Astrocyte of the cerebellum (primary cell): Measurements from ENCODE around the gene STOX1.

ENCODE experiments used
- DNase-seq: peaks from one replicate; pipeline ENCODE4 v3.0.0-alpha.2; 2011; ENCODE audit warnings: low read depth
- H3K4me3 ChIP-seq: 2 replicates; pipeline ENCODE4 v1.5.1; 2011; ENCODE audit warnings: mild to moderate bottlenecking, low read depth, low read length, moderate library complexity
- in situ Hi-C: cut with HindIII; loops from 2 replicates; pipeline ENCODE4 v1.10.0; 2017; ENCODE audit warnings: low sequenced_read_pairs
- TF ChIP-seq, protein P1 (sequence below): IDR thresholded peaks from 2 replicates; pipeline ENCODE4 v1.5.1; 2012; ENCODE audit warnings: low read length, low read depth, moderate library complexity, mild to moderate bottlenecking; ENCODE audit errors: missing control alignments

The STOX1 gene, protein sequence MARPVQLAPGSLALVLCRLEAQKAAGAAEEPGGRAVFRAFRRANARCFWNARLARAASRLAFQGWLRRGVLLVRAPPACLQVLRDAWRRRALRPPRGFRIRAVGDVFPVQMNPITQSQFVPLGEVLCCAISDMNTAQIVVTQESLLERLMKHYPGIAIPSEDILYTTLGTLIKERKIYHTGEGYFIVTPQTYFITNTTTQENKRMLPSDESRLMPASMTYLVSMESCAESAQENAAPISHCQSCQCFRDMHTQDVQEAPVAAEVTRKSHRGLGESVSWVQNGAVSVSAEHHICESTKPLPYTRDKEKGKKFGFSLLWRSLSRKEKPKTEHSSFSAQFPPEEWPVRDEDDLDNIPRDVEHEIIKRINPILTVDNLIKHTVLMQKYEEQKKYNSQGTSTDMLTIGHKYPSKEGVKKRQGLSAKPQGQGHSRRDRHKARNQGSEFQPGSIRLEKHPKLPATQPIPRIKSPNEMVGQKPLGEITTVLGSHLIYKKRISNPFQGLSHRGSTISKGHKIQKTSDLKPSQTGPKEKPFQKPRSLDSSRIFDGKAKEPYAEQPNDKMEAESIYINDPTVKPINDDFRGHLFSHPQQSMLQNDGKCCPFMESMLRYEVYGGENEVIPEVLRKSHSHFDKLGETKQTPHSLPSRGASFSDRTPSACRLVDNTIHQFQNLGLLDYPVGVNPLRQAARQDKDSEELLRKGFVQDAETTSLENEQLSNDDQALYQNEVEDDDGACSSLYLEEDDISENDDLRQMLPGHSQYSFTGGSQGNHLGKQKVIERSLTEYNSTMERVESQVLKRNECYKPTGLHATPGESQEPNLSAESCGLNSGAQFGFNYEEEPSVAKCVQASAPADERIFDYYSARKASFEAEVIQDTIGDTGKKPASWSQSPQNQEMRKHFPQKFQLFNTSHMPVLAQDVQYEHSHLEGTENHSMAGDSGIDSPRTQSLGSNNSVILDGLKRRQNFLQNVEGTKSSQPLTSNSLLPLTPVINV

DNA sequence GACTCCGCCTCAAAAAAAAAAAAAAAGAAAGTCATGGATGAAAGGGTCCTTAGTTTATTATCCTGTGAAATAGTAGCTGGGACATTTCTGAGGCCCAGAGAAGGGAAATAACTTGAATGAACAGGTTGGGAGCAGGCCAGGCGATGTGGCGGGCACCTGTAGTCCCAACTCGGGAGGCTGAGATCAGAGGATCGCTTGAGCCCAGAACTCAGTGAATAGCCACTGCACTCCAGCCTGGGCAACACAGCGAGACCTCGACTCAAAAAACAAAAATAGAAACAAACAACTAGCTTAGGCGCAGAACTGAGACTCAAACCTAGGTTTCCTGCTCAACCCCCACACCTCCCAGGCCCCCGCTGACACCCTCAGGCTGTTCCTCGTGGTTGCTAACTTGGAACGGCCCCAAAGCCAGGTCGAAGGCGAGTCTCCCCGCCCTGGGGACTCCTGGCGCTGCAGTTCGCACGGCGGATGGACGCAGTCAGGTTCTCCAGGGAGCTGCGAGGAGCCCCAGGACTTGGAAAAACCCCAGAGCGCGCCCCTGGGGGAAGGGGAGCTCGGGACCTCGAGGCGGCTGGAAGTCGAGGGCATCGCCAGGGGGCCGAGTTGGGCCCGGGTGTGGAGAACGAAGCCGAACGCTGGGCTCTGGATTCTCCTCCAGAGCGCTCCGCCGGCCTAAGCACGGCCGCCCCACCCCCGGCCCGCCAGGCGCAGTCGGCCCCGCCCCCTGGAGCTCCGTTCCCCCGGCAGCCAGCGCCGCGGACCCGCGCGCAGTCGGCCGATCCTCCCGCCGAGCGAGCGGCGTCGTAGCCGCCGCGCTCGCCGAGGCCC lies at the start of gene STOX1:
Gene STOX1 (plus strand): TSS at position 768 of the 828 bp plus-strand sequence. CDS start 93 bp downstream, outside the sequence.
- TF ChIP-seq, protein P1, sequence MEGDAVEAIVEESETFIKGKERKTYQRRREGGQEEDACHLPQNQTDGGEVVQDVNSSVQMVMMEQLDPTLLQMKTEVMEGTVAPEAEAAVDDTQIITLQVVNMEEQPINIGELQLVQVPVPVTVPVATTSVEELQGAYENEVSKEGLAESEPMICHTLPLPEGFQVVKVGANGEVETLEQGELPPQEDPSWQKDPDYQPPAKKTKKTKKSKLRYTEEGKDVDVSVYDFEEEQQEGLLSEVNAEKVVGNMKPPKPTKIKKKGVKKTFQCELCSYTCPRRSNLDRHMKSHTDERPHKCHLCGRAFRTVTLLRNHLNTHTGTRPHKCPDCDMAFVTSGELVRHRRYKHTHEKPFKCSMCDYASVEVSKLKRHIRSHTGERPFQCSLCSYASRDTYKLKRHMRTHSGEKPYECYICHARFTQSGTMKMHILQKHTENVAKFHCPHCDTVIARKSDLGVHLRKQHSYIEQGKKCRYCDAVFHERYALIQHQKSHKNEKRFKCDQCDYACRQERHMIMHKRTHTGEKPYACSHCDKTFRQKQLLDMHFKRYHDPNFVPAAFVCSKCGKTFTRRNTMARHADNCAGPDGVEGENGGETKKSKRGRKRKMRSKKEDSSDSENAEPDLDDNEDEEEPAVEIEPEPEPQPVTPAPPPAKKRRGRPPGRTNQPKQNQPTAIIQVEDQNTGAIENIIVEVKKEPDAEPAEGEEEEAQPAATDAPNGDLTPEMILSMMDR, result no peak
- in situ Hi-C loops, result no loop called here
- peak; percentile 4 for DNase-seq
- H3K4me3 ChIP-seq, result peak within 1 kb of the TSS; percentile 59

DNA sequence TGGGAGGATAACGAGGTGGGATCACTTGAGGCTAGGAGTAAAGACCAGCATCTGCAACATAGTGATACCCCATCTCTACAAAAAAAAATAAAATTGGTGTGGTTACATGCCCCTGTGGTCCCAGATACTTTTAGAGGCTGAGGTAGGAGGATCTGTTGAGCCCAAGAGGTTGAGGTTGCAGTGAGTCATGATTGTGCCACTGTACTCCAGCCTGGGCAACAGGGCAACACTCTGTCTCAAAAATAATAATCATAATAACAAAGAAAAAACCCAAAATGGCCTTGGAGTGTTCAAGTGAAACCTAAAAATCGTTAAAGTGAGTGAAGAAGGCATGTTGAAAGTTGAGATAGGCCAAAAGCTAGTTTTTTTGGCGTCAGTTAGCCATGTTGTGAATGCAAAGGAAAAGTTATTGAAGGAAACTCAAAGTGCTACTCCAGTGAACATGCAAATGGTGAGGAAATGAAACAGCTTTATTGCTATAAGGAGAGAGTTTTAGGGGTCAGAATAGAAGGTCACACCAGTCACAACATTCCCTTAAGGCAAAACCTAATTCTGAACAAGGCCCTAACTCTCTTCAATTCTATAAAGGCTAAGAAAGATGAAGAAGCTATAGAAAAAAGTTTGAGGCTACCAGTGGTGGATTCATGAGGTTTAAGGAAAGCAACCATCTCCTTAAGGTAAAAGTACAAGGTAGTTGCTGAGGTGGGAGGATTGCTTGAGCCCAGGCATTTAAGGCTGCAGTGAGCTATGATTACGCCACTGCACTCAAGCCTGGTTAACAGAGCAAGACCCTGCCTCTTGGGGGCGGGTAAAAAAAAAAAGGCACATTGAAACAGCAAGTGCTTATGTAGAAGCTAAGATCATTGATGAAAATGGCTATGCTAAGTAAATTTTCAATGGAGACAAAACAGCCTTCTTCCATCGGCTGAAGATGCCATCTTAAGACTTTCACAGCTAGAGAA lies 45.4 kb upstream of the STOX1 start:
- H3K4me3 ChIP-seq, result no peak overlapping the region
- DNase-seq, result no peak
- TF ChIP-seq, protein P1, result no peak
- in situ Hi-C loops, result no loop called here

DNA sequence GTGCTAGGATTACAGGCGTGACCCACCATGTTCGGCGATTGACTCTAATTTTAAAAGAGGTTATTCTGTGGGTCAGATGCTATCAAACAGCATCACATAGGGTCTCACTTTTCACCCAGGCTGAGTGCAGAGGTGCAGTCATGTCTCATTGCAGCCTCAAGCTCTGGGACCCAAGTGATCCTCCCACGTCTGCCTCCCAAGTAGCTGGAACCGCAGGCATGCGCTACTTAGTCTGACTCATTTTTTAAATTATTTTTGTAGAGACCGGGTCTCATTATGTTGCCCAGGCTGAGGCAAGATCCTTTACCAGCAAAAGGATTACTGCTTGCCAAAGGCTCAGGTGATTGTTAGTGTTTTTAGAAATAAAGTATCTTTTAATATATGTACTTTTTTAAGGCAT lies 42.9 kb upstream of the STOX1 start:
- no peak overlapping the region for H3K4me3 ChIP-seq
- in situ Hi-C loops, result no loop called here

DNA sequence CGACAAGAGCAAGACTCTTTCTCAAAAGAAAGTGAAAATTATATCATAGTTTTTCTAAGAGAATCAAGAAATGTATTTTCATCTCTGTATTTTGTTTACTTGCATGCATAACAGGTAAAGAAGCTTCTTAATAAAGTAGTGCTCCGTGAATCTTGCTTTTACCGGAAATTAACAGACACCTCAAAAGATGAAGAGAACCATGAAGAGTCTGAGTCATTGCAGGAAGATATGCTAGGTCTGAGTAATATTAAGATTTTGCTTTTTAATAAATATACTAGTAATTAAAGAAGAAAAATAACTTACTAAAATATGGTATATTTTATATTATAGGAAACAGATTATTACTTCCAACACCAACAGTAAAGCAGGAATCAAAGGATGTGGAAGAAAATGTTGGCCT lies 39.5 kb upstream of the STOX1 start:
- no peak overlapping the region for H3K4me3 ChIP-seq
- DNase-seq, result no peak
- in situ Hi-C loops, result no loop called here
- TF ChIP-seq, protein P1, result no peak

More for the DNA sequence above, 42.9 kb upstream of the STOX1 start:
- TF ChIP-seq, protein P1, result no peak
- DNase-seq, result no peak

DNA sequence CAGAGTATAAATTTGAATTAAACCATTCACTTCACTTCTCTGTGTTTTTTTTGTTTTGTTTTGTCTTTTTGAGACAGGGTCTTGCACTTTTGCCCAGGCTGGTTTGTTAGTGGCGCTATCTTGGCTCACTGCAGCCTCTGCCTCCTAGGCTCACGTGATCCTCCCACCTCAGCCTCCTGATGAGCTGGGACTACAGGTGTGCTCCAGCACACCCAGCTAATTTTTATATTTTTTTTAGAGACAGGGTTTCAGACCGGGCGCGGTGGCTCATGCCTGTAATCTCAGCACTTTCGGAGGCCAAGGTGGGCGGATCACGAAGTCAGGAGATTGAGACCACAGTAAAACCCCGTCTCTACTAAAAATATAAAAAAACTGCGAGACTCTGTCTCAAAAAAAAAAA lies 36.9 kb upstream of the STOX1 start:
- in situ Hi-C loops, result no loop called here
- DNase-seq, result no peak
- H3K4me3 ChIP-seq, result no peak overlapping the region
- TF ChIP-seq, protein P1, result no peak
